Measurements from ENCODE around the gene IL1B.

GRCh38 chr2:112833976-112834375 is 2.6 kb downstream of the IL1B start:
- TF ChIP-seq CTCF (IDR thresholded peaks at IDR 0.05), result no peak
- no peak for TF ChIP-seq POLR2A (IDR thresholded peaks at IDR 0.05; ENCODE audit: low read depth)
- TF ChIP-seq POLR2AphosphoS5 (IDR thresholded peaks at IDR 0.05), result no peak

Measured in esophagus muscularis mucosa (tissue), 3 donors.